Prostate gland (tissue), 2 donors: ENCODE measurements around the gene PAXIP1.

Experiments used
- CTCF ChIP-seq, 4 experiments: fragments of 200-600 bp in 2 of 4; fragments of 450-650 bp in 2 of 4; sonication (generic) in 2 of 4; IDR thresholded peaks; 1 replicate in 3 of 4; 2 replicates in 1 of 4; pipeline ENCODE4 v1.5.1; 2016 to 2019; ENCODE audit warnings: antibody characterized with exemption in 4 of 4, mild to moderate bottlenecking in 2 of 4, moderate library complexity in 2 of 4
- POLR2A ChIP-seq: fragments of 450-650 bp; IDR thresholded peaks from one replicate; pipeline ENCODE4 v1.6.1; 2016; ENCODE audit warnings: antibody characterized with exemption, mild to moderate bottlenecking

GRCh38 chr7:154990964-154991540, 11.9 kb downstream of the PAXIP1 start:
- TF ChIP-seq POLR2A (no peak), CTCF (IDR thresholded peaks at IDR 0.05) (no peak)
